Measurements from ENCODE around the gene WDSUB1.

The WDSUB1 gene

DNA sequence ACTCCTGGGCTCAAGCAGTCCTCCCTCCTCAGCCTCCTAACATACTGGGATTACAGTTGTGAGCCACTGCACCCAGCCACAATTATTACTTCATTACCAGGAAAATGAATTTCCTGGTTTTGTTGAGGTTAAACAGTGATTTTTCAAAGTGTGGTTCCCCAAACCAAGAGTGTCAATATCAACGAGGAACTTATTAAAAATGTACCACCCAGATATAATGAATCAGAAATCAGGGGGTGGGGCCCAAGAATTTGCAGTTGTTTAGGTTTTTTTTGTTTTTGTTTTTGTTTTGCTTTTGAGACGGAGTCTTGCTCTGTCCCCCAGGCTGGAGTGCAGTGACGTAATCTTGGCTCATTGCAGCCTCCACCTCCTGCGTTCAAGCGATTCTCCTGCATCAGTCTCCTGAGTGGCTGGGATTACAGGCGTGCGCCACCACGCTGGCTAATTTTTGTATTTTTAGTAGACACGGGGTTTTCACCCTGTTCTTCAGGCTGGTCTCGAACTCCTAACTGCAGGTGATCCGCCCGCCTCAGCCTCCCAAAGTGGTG is 94.1 kb downstream of the WDSUB1 start:
- no peak for DNase-seq

DNA sequence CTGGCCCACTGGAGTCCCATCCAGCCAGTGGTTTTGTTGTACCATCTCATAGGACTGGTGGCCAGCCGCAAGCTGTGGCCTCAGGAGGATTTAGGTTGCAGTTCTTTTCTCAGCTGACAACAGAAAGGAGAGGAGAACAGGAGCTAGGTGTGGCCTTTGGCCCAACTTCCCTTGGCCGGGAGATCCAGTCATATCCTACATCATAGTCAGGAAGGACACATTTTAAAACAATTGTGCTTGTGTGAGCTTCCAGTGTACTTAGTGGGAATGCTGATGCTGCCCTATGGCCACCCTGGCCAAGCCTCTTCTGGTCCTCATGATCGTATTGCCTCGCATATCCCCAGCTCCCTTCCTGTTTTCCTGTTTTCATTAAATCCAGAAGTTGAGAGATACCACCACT is 98.1 kb downstream of the WDSUB1 start:
- no peak for DNase-seq

DNA sequence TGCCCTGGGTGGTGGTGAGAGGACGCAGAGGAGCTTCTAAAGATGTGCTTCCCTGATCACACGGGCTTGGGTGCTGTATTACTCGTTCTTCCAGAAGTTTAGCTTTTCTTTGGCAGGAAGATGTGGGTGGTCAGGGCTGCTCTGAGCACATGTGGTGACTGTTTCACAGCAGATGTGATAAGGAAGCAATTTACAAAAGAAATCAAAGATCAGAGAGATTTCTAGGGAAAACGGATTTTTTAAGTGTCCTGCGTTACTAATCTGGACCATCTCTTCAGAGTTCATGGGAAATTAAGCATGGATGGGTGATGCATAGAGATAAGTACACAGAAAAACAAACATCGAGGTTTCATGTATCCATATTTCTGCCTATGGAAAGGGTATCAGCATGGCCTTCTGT is 99.4 kb downstream of the WDSUB1 start:
- DNase-seq: no peak

DNA sequence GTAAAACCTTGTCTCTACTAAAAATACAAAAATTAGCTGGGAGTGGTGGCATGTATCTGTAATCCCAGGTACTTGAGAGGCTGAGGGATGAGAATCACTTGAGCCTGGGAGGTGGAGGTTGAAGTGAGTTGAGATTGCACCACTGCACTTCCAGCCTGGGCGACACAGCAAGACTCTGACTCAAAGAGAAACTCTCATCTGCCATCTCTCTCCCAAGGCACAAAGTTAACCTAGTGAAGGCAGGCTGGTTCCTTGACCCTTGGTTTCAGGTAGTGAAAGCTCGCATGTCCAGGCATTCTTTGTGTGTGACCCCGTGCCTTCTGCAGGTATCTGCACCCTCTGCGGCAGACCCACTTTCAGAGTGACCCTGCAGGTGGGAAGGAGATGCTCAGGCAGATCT is 100.0 kb downstream of the WDSUB1 start:
- DNase-seq: no peak
